ENCODE measurements around the gene MSRB1.

MSRB1 gene

GRCh38 chr16:1979271-1980029 lies 36.5 kb upstream of the MSRB1 start:
- no peak for DNase-seq (ENCODE audit: low read depth in 2 of 3, low spot score in 2 of 3)

DNA sequence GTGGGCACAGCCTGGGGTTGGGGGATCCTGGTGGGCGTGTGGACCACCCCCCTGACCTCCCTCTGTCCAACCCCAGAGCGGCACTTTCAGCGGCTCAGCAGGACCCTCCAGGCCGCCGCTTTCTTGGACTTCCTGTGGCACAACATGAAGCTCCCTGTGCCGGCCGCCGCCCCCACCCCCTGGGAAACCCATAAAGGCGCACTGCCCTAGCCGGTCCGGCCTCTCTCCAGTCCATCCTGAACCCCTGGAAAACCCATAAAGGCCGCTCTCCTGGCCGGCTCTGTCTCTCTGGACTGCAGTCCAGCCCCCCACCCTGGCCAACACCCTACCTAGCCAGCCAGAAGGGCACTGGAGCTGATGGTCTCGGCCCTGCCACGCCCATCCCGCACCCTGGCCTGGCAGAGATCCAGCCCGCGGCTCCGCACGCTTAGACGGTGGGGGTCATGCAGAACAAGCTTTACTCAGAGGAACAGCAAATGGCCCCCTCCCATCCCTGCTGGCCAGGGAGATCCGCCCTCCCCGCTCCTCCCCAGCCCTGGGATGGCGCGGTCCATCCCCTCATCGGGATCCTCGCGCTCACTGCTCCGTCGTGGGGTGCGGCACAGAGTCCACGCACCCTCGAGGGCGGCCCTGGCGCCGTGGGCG lies 35.6 kb upstream of the MSRB1 start:
- no peak for DNase-seq (ENCODE audit: low read depth in 2 of 3, low spot score in 2 of 3)

GRCh38 chr16:1977875-1978268 lies 34.9 kb upstream of the MSRB1 start:
- DNase-seq (ENCODE audit: low read depth in 2 of 3, low spot score in 2 of 3), result no peak

- DNase-seq (ENCODE audit: low read depth in 2 of 3, low spot score in 2 of 3), result no peak
These were observed 34.2 kb upstream of the MSRB1 start for GRCh38 chr16:1976951-1977874.

DNA sequence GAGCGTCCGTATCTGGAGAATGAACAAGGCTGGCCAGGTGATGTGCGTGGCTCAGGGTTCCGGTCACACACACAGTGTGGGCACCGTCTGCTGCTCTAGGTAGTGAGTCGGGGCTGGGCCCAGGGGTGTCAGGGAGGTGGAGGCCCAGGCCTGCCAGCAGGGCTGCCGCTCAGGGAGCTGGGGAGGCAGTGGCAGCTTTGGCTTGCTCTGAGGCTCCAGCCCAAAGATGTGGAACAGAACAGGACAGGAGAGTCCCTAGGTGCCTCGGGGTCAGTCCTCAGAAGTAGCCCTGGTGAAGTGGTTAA lies 33.2 kb upstream of the MSRB1 start:
- no peak for DNase-seq (ENCODE audit: low read depth in 2 of 3, low spot score in 2 of 3)

GRCh38 chr16:1975432-1976215 lies 32.6 kb upstream of the MSRB1 start:
- no peak for DNase-seq (ENCODE audit: low read depth in 2 of 3, low spot score in 2 of 3)

- DNase-seq (ENCODE audit: low read depth in 2 of 3, low spot score in 2 of 3), result no peak
These were observed 31.4 kb upstream of the MSRB1 start for GRCh38 chr16:1974157-1975070.

DNA sequence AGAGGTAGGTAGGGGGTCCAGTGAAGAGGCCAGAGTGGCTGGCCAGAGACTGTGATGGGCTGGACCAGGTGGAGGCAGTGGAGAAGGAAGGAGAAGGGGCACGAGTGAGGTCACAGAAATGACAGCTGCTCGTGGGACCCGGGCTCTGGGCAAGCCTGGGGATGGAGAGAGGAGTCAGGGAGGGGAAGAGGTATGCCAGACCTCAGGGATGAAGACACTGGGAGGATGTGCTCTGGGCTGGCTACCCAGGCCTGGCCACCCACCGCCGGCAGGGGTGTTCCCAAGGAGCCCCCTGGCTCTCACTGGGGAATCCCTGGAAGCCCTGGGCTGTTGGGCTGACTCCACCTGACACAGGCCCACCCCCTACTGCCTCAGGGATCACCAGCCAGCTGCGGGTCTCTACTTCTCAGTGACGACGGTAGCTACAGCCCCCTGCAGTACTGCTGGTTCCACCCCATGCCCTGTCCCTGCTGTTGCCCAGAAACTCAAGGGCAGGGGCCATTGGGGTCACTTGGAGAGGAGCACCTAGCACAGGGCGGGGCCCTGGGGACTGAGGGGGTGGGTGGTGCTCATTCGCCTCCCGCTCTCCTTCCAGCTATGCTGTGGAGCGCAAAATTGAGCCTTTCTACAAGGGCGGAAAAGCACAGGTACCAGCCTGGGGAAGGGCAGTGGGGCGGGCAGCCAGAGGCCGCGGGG lies 30.6 kb upstream of the MSRB1 start:
- DNase-seq (ENCODE audit: low read depth in 2 of 3, low spot score in 2 of 3), result no peak

DNA sequence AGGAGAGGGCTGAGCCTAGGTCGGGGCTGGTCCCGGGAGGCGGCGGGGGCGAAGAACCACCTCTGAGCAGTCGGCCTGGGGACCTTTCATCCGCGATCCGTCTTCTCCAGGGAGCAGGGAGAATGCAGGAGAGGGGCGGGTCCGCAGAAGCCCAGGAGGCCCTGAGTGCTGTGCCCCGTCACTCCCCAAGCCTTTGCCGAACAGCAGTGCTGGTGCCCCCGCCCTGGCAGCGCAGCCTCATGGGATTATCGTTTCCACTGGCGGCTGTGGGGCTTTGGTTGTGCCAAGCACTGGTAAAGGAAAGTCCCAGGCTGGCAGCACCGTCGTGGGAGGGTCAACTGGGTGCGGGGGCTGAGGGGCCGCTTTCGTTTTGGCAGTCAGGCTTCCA lies 29.5 kb upstream of the MSRB1 start:
- DNase-seq (ENCODE audit: low read depth in 2 of 3, low spot score in 2 of 3), result no peak

GRCh38 chr16:1971796-1972489 lies 28.9 kb upstream of the MSRB1 start, which contains the start of gene TBL3:
TBL3 (plus strand) TSS chr16:1972053; CDS start chr16:1972165, 112 bp downstream.
- peak; percentile 96 to 98 (median 97) for DNase-seq (ENCODE audit: low read depth in 2 of 3, low spot score in 2 of 3)

- DNase-seq (ENCODE audit: low read depth in 2 of 3, low spot score in 2 of 3), result no peak
These were observed 25.4 kb upstream of the MSRB1 start for GRCh38 chr16:1968146-1968953.

DNA sequence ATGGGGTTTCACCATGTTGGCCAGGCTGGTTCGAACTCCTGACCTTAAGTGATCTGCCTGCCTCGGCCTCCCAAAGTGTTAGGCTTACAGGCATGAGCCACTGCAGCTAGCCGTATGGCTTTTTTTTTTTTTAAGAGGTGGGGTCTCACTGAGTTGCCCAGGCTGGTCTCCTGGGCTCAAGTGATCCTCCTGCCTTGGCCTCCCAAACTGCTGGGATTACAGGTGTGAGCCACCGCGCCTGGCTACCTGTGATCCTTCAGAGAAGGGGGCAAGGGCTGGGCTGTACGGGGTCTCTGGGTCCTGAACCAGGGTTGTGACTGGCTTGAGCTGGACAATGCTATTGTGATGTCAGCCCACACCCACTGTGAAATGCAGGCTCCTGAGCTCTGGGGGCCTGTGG lies 23.5 kb upstream of the MSRB1 start, which contains the start of gene RNF151:
RNF151 (plus strand) TSS at position 397 of the 400 bp plus-strand sequence. CDS start 26 bp downstream, outside the sequence.
- no peak for DNase-seq (ENCODE audit: low read depth in 2 of 3, low spot score in 2 of 3)

DNA sequence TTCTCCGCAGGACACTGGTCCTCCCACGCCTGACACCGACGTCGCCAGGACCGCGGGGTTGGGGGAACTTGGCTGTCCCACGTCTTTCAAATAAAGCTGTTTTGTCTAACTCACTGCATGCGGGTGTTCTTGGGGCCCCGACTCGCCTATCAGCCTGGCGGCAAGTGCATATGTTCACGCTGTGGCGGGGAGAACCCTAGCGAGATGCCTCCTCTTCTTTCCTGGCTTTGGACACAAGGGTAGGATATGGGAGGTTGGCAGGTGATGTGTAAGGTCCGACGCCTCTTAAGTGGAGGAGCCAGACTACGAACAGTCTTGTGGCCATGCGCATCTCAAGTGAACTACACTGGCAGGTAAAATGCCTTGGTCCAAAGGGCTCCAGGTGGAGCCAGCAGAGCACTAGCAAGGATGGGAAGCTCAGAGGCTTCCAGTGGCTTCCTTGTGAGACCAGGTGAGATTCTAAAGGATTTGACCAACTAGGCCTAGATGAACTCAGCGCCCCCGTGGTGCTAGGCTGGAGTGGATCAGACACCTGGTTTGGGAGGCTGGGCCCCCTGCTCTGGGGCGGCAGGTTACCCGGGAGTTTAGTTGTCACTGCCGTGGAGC lies 22.5 kb upstream of the MSRB1 start:
- DNase-seq (ENCODE audit: low read depth in 2 of 3, low spot score in 2 of 3), result no peak

GRCh38 chr16:1964506-1965395 lies 21.8 kb upstream of the MSRB1 start, which contains the start of gene RPS2:
RPS2 (minus strand) TSS chr16:1964826; CDS start chr16:1964625, 201 bp downstream.
- peak; percentile 92 to 95 (median 95) for DNase-seq (ENCODE audit: low read depth in 2 of 3, low spot score in 2 of 3)

- DNase-seq (ENCODE audit: low read depth in 2 of 3, low spot score in 2 of 3), result no peak
These were observed 21.0 kb upstream of the MSRB1 start for GRCh38 chr16:1963806-1964505.
